DND-41 (cell line): ENCODE data around the gene VPS13C.
A peak's percentile ranks its signal among the peaks of the same experiment; 100 is the strongest.

Experiments
- ATAC-seq: fragments of 200-7000 bp; cut with Tn5 transposase; 3 replicates; pipeline ENCODE4 v1.9.1; 2021; ENCODE audit warnings: low read depth; ENCODE audit not compliant: insufficient read depth
- DNase-seq: peaks from one replicate; pipeline ENCODE4 v3.0.0-alpha.2; 2020
- H2AFZ ChIP-seq: 2 replicates; pipeline ENCODE4 v1.6.0; 2012; ENCODE audit warnings: low read depth, low read length
- H3K27ac ChIP-seq: 2 replicates; pipeline ENCODE4 v1.5.1; 2012; ENCODE audit warnings: low read length, inconsistent platforms
- H3K27me3 ChIP-seq: fragments of 200-600 bp; sonication (generic); 2 replicates; pipeline ENCODE4 v1.6.0; 2012; ENCODE audit warnings: low read length, mild to moderate bottlenecking, inconsistent platforms; ENCODE audit not compliant: insufficient read depth, poor library complexity
- H3K36me3 ChIP-seq: 2 replicates; pipeline ENCODE4 v1.5.1; 2012; ENCODE audit warnings: low read length, inconsistent platforms; ENCODE audit not compliant: insufficient read depth
- H3K4me1 ChIP-seq: 2 replicates; pipeline ENCODE4 v1.5.1; 2012; ENCODE audit warnings: mild to moderate bottlenecking, low read length; ENCODE audit not compliant: insufficient read depth
- H3K4me2 ChIP-seq: 2 replicates; pipeline ENCODE4 v1.6.0; 2012; ENCODE audit warnings: mild to moderate bottlenecking, moderate library complexity, low read length, inconsistent platforms; ENCODE audit not compliant: insufficient read depth
- H3K4me3 ChIP-seq, 2 experiments: fragments of 200-600 bp in 1 of 2; shearing (Covaris generic) in 1 of 2; 2 replicates each; pipeline ENCODE4 v1.5.1; 2012 to 2016; ENCODE audit warnings: inconsistent platforms in 2 of 2, low read length in 2 of 2, mild to moderate bottlenecking in 2 of 2, low read depth in 1 of 2, moderate library complexity in 1 of 2
- H3K79me2 ChIP-seq: 2 replicates; pipeline ENCODE4 v1.6.0; 2012; ENCODE audit warnings: low read length, inconsistent platforms; ENCODE audit not compliant: insufficient read depth
- H3K9ac ChIP-seq: 2 replicates; pipeline ENCODE4 v1.6.0; 2012; ENCODE audit warnings: low read depth, mild to moderate bottlenecking, inconsistent platforms, low read length, moderate library complexity
- H3K9me3 ChIP-seq: 2 replicates; pipeline ENCODE4 v1.5.1; 2012; ENCODE audit warnings: low read length, moderate library complexity, mild to moderate bottlenecking, inconsistent platforms; ENCODE audit not compliant: insufficient read depth, severe bottlenecking
- H4K20me1 ChIP-seq: 2 replicates; pipeline ENCODE4 v1.6.0; 2012; ENCODE audit warnings: low read length; ENCODE audit not compliant: insufficient read depth
- EZH2 ChIP-seq: IDR thresholded peaks from 3 replicates; pipeline ENCODE4 v1.6.1; 2012; ENCODE audit warnings: borderline replicate concordance, low read depth, mild to moderate bottlenecking, moderate library complexity, low read length, inconsistent platforms; ENCODE audit not compliant: severe bottlenecking
- TF ChIP-seq, protein P1 (sequence below): IDR thresholded peaks from 2 replicates; pipeline ENCODE4 v1.5.1; 2012; ENCODE audit warnings: borderline replicate concordance, low read length, moderate library complexity, mild to moderate bottlenecking; ENCODE audit not compliant: poor library complexity, severe bottlenecking; ENCODE audit errors: extremely low read depth

Gene VPS13C

DNA sequence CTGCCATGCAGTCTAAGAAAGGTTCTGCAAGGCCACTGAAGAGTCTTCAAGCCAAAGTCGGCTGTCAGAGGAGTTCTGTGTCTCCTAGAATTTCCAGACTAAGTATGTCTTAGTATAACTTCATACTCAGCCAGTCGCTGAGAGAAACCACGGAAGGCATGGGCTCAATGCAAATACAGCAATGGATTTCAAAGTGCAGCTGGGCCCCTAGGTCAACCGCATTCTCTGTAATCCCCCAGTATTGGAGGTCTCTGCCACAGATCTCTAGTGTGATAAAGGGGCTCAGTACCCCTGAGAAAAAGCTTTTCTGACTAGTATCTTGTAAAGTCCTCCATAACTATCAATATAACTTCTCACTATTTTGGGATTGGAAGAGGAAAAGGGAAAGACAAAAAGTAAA, 208.3 kb downstream of the VPS13C start:
- Histone ChIP-seq H4K20me1 (no peaks in the 10 kb centered on the region), H3K27me3 (no peaks in the 10 kb centered on the region), H3K4me3 (no peak overlapping the region), H3K27ac (no peak overlapping the region), H3K4me1 (no peaks in the 10 kb centered on the region), H3K9ac (no peak overlapping the region), H2AFZ (no peak overlapping the region), H3K36me3 (peaks cover 6% of the 10 kb centered on the region; the same call in 1 of the 2 replicates), H3K79me2 (no peaks in the 10 kb centered on the region), H3K4me2 (no peak overlapping the region), H3K9me3 (no peaks in the 10 kb centered on the region)
- DNase-seq, result peak; percentile 16
- ATAC-seq, result peak; percentile 59; the same call in 2 of the 3 replicates
- TF ChIP-seq, protein P1, sequence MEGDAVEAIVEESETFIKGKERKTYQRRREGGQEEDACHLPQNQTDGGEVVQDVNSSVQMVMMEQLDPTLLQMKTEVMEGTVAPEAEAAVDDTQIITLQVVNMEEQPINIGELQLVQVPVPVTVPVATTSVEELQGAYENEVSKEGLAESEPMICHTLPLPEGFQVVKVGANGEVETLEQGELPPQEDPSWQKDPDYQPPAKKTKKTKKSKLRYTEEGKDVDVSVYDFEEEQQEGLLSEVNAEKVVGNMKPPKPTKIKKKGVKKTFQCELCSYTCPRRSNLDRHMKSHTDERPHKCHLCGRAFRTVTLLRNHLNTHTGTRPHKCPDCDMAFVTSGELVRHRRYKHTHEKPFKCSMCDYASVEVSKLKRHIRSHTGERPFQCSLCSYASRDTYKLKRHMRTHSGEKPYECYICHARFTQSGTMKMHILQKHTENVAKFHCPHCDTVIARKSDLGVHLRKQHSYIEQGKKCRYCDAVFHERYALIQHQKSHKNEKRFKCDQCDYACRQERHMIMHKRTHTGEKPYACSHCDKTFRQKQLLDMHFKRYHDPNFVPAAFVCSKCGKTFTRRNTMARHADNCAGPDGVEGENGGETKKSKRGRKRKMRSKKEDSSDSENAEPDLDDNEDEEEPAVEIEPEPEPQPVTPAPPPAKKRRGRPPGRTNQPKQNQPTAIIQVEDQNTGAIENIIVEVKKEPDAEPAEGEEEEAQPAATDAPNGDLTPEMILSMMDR, result no peak
- no peak for TF ChIP-seq EZH2

DNA sequence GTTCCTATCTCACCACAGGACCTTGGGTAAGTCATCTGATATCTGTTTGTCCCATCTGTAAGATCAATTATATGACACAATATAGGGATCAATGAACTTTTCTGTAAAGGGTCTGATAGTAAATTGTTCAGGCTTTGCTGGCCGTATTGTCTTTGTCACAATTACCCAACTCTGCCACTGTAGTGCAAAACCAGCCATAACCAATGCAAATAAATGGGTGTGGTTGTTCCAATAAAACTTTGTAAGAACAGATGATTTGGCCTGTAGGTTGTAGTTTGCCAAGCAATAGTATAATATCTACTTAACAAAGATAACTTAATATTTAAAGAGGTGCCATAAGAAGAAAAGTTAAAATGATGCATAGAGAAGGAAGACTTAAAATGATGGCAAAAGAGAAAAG, 210.8 kb downstream of the VPS13C start:
- Histone ChIP-seq H3K4me2 (no peak overlapping the region), H3K36me3 (no peaks in the 10 kb centered on the region; the same call in 1 of the 2 replicates), H3K79me2 (no peaks in the 10 kb centered on the region), H3K27me3 (no peaks in the 10 kb centered on the region), H3K4me1 (no peaks in the 10 kb centered on the region), H3K9me3 (no peaks in the 10 kb centered on the region), H2AFZ (no peak overlapping the region), H3K9ac (no peak overlapping the region), H4K20me1 (no peaks in the 10 kb centered on the region), H3K27ac (no peak overlapping the region), H3K4me3 (no peak overlapping the region)
- TF ChIP-seq EZH2, result no peak
- TF ChIP-seq, protein P1, result no peak
- ATAC-seq (no peak), DNase-seq (no peak)

DNA sequence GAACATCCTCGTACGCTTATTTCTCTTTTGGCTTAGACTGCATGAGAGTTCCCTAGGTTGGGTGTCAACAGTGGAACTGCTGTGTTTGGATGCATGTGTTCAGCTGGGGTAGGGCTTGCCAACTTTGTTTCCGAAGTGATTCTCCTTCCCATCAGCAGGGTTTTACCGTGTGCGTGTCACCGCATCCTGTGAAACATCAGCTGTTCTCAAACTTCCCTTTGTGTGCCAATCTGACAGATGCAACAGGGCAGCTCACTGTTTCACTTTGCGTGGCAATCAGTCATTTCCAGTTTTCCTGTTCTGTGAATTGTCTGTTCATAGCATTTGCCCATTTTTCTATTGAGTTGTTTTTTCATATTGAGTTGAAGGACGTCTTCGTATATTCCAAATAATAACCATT, 218.8 kb downstream of the VPS13C start:
- Histone ChIP-seq H3K9ac (no peak overlapping the region), H3K36me3 (no peaks in the 10 kb centered on the region), H4K20me1 (no peaks in the 10 kb centered on the region), H3K27ac (no peak overlapping the region), H3K4me3 (no peak overlapping the region), H3K4me2 (no peak overlapping the region), H3K4me1 (no peaks in the 10 kb centered on the region), H3K27me3 (no peaks in the 10 kb centered on the region), H3K9me3 (no peaks in the 10 kb centered on the region), H2AFZ (no peak overlapping the region), H3K79me2 (no peaks in the 10 kb centered on the region)
- no peak for DNase-seq
- ATAC-seq, result no peak
- no peak for TF ChIP-seq EZH2
- TF ChIP-seq, protein P1, result no peak

GRCh38 chr15:61840090-61840489, 220.2 kb downstream of the VPS13C start:
- H4K20me1 ChIP-seq, result no peaks in the 10 kb centered on the region
- ATAC-seq, result no peak
- no peak overlapping the region for H3K4me2 ChIP-seq
- no peak overlapping the region for H3K9ac ChIP-seq
- no peaks in the 10 kb centered on the region for H3K36me3 ChIP-seq
- no peak overlapping the region for H2AFZ ChIP-seq
- no peaks in the 10 kb centered on the region for H3K9me3 ChIP-seq
- H3K27me3 ChIP-seq, result no peaks in the 10 kb centered on the region
- TF ChIP-seq, protein P1, result no peak
- TF ChIP-seq EZH2, result no peak
- no peaks in the 10 kb centered on the region for H3K79me2 ChIP-seq
- H3K4me3 ChIP-seq, result no peak overlapping the region
- H3K27ac ChIP-seq, result no peak overlapping the region
- no peak for DNase-seq
- no peaks in the 10 kb centered on the region for H3K4me1 ChIP-seq
